H7 (cell line): ENCODE results near the gene CCDC33. TPM values are rescaled to one million over a fixed set of nuclear protein-coding genes. Genes with fewer than 3 reads are reported as not detected.

Experiments used
- DNase-seq: peaks from one replicate; pipeline ENCODE4 v3.0.0; 2012
- H3K27me3 ChIP-seq: 2 replicates; pipeline ENCODE4 v1.6.0; 2011; ENCODE audit warnings: mild to moderate bottlenecking, low read length; ENCODE audit not compliant: control insufficient read depth, insufficient read depth
- H3K36me3 ChIP-seq: replicated peaks from 2 replicates; pipeline ENCODE4 v1.5.1; 2011; ENCODE audit warnings: low read length; ENCODE audit not compliant: control insufficient read depth, insufficient read depth
- H3K4me3 ChIP-seq: 2 replicates; pipeline ENCODE4 v1.5.1; 2011; ENCODE audit warnings: low read depth, mild to moderate bottlenecking, control low read depth, low read length, moderate library complexity; ENCODE audit not compliant: insufficient read depth
- total RNA-seq: library from RNA; depleted of rRNA; stranded (reverse); fragments of >200 nt; shearing (Covaris generic); gene quantifications from 2 replicates; pipeline ENCODE4 v1.2.3, GENCODE V29; 2014

Gene CCDC33
- total RNA-seq, 1 experiment from 2014 or later, result 4.8 TPM

DNA sequence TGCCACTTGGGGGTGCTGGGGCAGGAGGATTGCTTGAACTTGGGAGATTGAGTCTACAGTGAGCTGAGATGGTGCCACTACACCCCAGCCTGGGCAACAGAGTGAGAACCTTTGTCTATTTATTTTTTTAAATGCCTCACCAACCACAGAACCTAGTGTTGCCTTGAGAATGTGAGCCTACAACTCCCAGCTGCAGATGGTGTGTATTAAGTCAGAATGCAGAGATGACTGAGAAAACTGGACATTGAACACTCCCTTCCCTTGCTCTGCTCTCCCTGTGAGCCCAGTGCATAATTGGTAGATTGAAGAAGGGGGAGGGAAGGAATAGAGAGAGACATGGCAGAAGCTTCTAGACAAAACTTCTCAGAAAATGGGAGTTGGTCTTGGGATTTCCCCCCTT lies 53.5 kb downstream of the CCDC33 start:
- DNase-seq, result no peak
- Histone ChIP-seq H3K4me3 (no peak overlapping the region), H3K36me3 (no peaks in the 10 kb centered on the region), H3K27me3 (peaks cover 26% of the 10 kb centered on the region)

DNA sequence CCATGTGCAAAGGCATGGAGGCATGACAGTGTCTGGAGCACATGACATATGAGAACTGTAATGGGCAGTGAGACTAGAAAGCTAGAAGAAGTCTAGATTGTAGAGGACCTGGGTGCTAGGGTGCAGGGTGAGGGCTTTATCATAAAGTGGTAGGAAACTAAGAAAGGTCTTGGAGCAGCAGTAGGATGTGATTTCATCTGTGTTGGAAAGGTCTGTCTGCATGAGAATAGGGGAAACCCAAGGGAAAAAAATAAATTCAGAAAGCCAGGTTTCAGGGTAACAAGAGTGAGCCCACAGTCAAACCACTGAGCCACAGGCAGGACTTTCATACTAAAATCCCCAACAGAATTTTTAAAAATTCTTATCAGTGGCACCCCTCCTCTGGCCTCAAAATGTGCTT lies 54.5 kb downstream of the CCDC33 start:
- Histone ChIP-seq H3K4me3 (no peak overlapping the region), H3K36me3 (no peaks in the 10 kb centered on the region), H3K27me3 (peaks cover 26% of the 10 kb centered on the region)
- no peak for DNase-seq

DNA sequence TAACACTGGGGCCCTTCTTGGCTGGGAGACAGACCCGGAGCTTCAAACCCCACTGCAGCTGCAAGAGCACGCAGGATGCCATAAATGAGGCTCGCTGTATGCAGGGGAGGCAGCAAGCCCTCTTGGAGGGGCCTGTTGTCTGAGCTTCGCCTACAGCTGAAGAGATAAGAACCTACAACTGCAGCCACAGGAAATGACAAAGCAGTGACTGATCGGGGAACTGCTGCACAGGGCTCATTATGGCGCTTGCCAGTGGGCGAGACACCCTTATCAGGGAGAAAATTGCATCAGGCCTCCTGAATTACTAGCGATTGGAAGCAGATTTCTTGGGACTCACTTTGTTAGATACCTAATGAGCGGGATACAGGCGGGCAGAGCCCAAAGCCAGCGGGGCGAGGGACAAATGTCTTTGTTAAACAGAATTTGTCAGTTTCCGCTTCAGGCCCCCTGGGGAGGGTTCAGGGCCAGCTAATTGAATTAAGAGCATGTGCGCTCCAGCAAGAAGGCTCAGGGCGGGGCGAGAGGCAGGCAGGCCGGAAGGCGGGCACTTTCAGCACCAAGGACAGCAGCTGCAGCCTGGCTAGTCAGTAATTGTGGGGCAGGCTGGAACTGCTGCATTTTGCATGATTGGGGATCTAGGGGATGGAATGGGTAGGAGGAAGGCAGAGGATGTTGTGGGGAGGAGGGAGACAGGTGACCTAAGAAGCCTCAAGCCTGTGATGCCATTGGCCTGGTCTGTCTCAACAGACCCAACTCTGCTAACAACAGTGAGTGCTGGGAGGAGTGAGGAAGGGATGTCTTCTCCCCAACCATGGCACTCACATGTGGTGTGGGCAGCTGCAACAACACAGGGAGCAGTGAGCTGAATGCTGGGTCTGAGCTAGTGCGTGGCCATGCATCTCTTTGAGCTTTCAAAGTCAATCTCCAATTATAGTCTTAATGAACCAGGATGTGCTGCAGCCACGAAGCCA lies 55.3 kb downstream of the CCDC33 start:
- H3K36me3 ChIP-seq, result no peaks in the 10 kb centered on the region
- no peak overlapping the region for H3K4me3 ChIP-seq
- DNase-seq, result peak; percentile 95
- H3K27me3 ChIP-seq, result peaks cover 26% of the 10 kb centered on the region

DNA sequence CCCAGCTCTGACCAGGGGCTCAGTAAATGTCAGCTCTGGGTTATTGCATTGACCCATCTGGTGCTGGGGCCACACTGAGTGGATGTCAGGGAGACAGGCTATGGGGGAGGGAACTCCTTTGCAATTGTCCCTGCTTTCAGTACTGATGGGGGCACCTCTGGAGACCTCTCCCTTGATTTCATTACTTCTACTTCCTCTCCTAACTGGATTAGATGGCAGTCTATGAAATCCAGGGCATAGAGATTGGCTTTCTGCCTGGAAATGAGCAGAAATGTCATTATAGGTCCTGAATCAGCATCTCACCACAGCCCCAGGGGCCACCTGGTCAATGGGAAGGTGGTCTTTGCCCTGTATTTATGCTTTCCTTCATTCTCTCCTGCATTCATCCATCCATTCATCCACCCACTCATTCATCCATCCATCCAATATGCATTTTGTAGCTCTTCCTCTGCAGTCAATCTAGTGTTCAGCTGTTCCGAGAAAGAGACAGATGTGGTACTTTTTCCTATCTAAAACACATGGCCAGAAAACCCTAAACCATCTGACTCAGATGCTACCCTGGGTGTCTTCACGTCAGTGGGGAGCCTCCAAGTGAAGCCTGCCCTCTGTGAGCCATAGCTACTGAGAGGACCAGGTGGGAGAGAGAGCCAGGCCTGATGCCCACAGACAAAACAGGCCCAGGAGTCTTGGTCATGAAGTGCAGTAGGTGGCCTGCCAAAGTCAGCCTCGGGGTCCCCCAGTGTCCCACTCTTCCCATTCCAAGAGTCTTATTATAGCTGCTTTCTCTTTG lies 57.1 kb downstream of the CCDC33 start:
- no peak for DNase-seq
- H3K27me3 ChIP-seq, result peaks cover 26% of the 10 kb centered on the region
- H3K36me3 ChIP-seq, result no peaks in the 10 kb centered on the region
- H3K4me3 ChIP-seq, result no peak overlapping the region

- H3K36me3 ChIP-seq, result no peaks in the 10 kb centered on the region
- DNase-seq, result no peak
- peaks cover 27% of the 10 kb centered on the region for H3K27me3 ChIP-seq
- H3K4me3 ChIP-seq, result no peak overlapping the region
These were observed 57.9 kb downstream of the CCDC33 start for GRCh38 chr15:74294010-74294409.

GRCh38 chr15:74295800-74296199 lies 59.7 kb downstream of the CCDC33 start:
- Histone ChIP-seq H3K27me3 (peaks cover 24% of the 10 kb centered on the region), H3K4me3 (no peak overlapping the region)
- peak; percentile 67 for DNase-seq

DNA sequence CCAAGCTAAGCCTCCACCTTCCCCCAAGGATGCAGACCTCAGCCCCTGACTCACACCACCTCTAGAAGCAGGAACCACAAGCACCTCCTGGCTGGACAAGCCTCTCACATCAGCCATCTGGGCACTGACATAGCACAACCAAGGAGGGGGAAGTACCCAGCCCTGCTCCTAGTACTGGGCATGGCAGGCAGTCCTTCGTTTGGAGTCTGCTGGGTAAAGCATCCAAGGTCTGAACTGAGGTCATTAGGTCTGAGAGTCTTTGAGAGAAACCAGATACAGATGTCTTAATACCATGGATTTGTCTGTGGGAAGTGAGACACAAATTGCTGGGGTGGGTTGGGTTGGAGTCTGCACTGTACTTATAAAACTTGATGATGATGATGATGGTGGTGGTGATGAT lies 61.8 kb downstream of the CCDC33 start:
- no peak overlapping the region for H3K4me3 ChIP-seq
- DNase-seq, result no peak
- no peaks in the 10 kb centered on the region for H3K36me3 ChIP-seq
- peaks cover 23% of the 10 kb centered on the region for H3K27me3 ChIP-seq

More at GRCh38 chr15:74295800-74296199, 59.7 kb downstream of the CCDC33 start:
- no peaks in the 10 kb centered on the region for H3K36me3 ChIP-seq

DNA sequence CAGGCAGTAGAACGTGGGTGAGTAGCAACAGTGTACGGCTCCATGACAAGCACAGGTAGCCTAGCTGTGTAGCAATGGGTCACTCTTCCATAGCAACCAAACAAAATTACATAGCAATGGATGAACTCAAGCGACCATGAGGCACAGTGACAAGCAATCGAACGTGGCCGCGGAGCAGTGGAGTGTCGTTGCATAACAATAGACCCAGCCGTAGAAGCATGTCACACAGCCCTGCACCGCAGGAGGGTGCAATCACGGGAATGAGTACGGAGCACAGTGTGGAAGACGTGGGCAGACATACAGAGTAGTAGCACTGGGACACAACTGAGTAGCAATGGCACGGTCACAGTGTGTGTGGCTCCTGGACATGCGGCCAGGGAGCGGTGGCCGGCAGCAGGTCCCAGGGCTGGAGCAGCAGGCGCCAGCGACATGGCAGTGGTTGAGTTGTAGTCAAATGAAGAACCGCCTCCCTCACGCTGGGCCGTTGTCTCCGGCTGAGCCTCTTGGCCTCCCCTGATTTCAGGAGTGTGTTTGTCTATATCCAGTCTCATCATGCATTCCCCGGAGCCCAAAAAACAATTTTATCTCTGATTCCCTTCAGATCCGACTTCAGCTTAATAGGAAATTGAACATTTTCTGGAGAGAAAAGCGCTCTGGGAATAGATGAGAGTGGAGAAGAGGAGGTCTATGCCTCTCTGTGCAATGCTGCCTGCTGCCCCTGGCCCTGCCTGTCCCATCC lies 64.1 kb downstream of the CCDC33 start:
- DNase-seq, result peak; percentile 80
- Histone ChIP-seq H3K27me3 (peaks cover 21% of the 10 kb centered on the region), H3K4me3 (no peak overlapping the region; the same call in 1 of the 2 replicates), H3K36me3 (no peaks in the 10 kb centered on the region)

DNA sequence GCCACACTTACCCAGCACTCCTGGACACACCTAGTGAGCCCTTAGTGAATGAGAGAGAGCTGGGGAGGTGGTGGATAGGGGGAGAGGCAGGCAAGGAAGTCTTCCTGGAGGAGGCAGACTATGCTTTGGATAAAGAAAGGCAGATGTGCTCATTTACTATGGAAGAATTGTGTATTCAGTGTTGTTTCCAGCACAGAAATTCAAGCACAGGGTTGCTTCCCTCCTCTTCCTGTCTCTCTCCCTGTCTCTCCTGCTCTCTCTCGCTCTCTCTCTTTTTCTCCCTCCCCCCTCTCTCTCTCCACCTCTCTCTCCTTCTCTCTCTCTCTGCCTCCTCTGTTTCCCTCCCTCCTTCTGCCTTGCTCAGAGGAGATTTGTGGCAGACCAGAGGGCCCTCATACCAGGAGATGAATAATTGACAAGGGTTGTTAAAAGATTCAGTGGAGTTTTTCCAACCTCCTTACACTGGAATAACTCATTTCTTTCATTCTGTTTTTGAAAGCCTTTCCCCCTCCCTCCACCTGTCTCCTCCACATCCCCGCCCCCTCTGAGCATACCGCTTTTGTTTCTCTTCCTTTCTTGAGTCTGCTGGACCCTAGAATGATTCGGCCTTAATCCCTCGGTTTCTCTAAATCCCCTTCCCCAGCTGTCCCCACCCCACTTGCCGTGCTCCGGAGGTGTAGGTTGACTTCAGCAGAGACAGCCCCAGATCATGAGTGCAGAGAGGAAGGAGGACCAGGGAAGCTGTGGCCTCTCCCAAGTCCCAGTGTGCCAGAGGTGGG lies 65.6 kb downstream of the CCDC33 start:
- H3K4me3 ChIP-seq, result no peak overlapping the region
- DNase-seq, result peak; percentile 71
- no peaks in the 10 kb centered on the region for H3K36me3 ChIP-seq
- H3K27me3 ChIP-seq, result peaks cover 24% of the 10 kb centered on the region

DNA sequence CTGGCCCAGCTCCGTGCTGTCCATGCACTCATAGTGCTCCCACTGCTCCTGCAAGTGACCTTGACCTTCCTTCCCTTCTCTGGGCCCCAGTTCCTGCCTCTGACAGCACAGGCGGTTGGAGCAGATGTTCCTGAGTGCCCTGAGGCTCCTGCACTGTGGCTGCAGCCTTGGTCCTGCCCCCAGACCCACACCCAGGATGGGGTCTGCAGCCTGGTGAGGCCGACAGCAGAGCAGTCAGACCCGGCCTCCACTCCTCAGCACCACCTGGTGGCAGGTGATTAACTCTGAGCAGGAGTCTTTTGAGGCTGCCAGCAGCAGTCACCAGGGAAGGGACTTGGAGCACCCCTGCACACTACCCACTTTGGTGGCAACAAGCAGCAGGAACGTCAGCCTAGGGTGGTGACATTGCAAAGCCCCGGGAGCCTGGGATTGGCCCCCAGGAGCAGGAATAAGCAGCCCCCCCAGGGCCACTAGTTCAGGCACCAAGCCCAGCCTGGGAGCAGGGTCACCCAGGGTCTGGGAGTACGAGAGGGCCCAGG lies 66.8 kb downstream of the CCDC33 start:
- peaks cover 26% of the 10 kb centered on the region for H3K27me3 ChIP-seq
- H3K4me3 ChIP-seq, result no peak overlapping the region
- DNase-seq, result peak; percentile 94
- H3K36me3 ChIP-seq, result no peaks in the 10 kb centered on the region

- Histone ChIP-seq H3K36me3 (no peaks in the 10 kb centered on the region), H3K4me3 (no peak overlapping the region), H3K27me3 (peaks cover 26% of the 10 kb centered on the region)
- peak; percentile 63 for DNase-seq
These were observed 67.7 kb downstream of the CCDC33 start for GRCh38 chr15:74303741-74304309.

DNA sequence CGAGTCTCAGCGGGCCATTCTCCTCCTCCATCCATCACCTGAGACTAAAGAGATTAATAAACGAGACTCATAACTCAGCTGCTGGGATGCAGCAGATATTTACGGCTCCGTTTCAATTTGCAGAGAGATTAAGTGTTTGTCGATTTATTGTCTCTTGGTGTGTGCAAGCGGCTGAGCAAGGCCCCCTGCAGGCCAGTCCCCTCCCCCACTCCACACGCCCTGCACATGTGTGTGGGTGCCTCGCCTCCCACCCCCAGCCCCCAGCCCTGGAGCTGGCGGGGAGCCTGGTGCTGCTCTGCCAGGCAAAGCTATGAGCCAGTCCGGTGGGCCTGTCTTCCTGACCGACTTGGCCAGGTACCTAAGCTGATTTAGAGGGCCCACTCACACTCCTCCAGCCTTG lies 68.3 kb downstream of the CCDC33 start:
- peaks cover 23% of the 10 kb centered on the region for H3K27me3 ChIP-seq
- DNase-seq, result no peak
- H3K36me3 ChIP-seq, result no peaks in the 10 kb centered on the region
- no peak overlapping the region for H3K4me3 ChIP-seq

- Histone ChIP-seq H3K27me3 (peaks cover 14% of the 10 kb centered on the region), H3K4me3 (no peak overlapping the region), H3K36me3 (no peaks in the 10 kb centered on the region)
- DNase-seq, result no peak
These were observed 69.6 kb downstream of the CCDC33 start for GRCh38 chr15:74305687-74306086.
